Left lung (tissue), 10 donors: ENCODE measurements around the gene ZNF695. TPM values are rescaled to one million over a fixed set of nuclear protein-coding genes. Genes with fewer than 3 reads are reported as not detected.

Experiments used
- ATAC-seq: fragments of 200-7000 bp; cut with Tn5 transposase; one replicate; pipeline ENCODE4 v1.9.1; 2020; ENCODE audit warnings: moderate library complexity
- DNase-seq, 4 donors: peaks; one replicate each; pipeline ENCODE4 v3.0.0-alpha.2; 2013 to 2020
- H3K27ac ChIP-seq, 2 donors: fragments of 200-600 bp; sonication (generic) in 1 of 2; one replicate each; pipeline versions ENCODE4 v1.5.0 to v1.8.0; 2020 to 2021
- H3K27me3 ChIP-seq, 2 donors: fragments of 200-600 bp; sonication (generic) in 1 of 2; one replicate each; pipeline versions ENCODE4 v1.5.0 to v1.8.0; 2020 to 2021
- H3K36me3 ChIP-seq, 2 donors: fragments of 200-600 bp; sonication (generic) in 1 of 2; one replicate each; pipeline versions ENCODE4 v1.5.0 to v1.8.0; 2020 to 2021
- H3K4me1 ChIP-seq, 2 donors: fragments of 200-600 bp; one replicate each; pipeline ENCODE4 v1.8.0; 2021
- H3K4me3 ChIP-seq, 2 donors: fragments of 200-600 bp; sonication (generic) in 1 of 2; one replicate each; pipeline versions ENCODE4 v1.5.0 to v1.8.0; 2020 to 2021; ENCODE audit warnings: mild to moderate bottlenecking in 1 of 2
- H3K9me3 ChIP-seq, 2 donors: fragments of 200-600 bp; sonication (generic) in 1 of 2; one replicate each; pipeline versions ENCODE4 v1.5.0 to v1.8.0; 2020 to 2021
- CTCF ChIP-seq, 2 donors: fragments of 200-600 bp; sonication (generic) in 1 of 2; IDR thresholded peaks; one replicate each; pipeline versions ENCODE4 v1.5.0 to v1.8.0; 2021; ENCODE audit warnings: antibody characterized with exemption in 2 of 2
- intact Hi-C, 2 donors: fragments of 100-400 bp; cut with DNase I; formaldehyde crosslinking; loops; one replicate each; pipeline versions ENCODE4 v1.11.2 to v1.14.2; 2022
- polyA plus RNA-seq, 6 donors: library from polyadenylated mRNA; unstranded; fragments of 120-200 nt; gene quantifications; one replicate each; pipeline ENCODE4 v1.2.1, GENCODE V29; 2013; ENCODE audit not compliant: insufficient read length in 6 of 6
- total RNA-seq, 2 donors: library from RNA; stranded (reverse); fragmentation: NEBNext Ultra II Directional; extraction: Animal tissue kit (Norgen Biotek cat#: 25700); gene quantifications; one replicate each; pipeline ENCODE4 v1.2.1, GENCODE V29; 2021
- donor health status: DM: no; HTN: yes; CAD: no.
- donor health status: DM: no; HTN: no; CAD: no.

The ZNF695 gene
- total and polyA plus RNA-seq, 8 donors = 0.13 to 5.5 (median 3.2) TPM

GRCh38 chr1:246978281-246978680 lies 29.6 kb downstream of the ZNF695 start:
- Histone ChIP-seq H3K27ac (no peak overlapping the region), H3K36me3 (no peaks in the 10 kb centered on the region), H3K4me1 (no peaks in the 10 kb centered on the region), H3K4me3 (no peak overlapping the region), H3K9me3 (peaks cover 0 to 81% of the 10 kb centered on the region in 2 donors), H3K27me3 (no peaks in the 10 kb centered on the region)
- DNase-seq (no peak), ATAC-seq (no peak)
- TF ChIP-seq CTCF (IDR thresholded peaks at IDR 0.05) = no peak
- intact Hi-C loops = no loop called here

GRCh38 chr1:246971969-246972368 lies 35.9 kb downstream of the ZNF695 start:
- intact Hi-C loops = no loop called here
- H3K36me3 ChIP-seq = no peaks in the 10 kb centered on the region
- no peaks in the 10 kb centered on the region for H3K27me3 ChIP-seq
- no peak overlapping the region for H3K4me3 ChIP-seq
- no peak for DNase-seq
- ATAC-seq = no peak
- no peak for TF ChIP-seq CTCF (IDR thresholded peaks at IDR 0.05)
- H3K9me3 ChIP-seq = peaks cover 0 to 55% of the 10 kb centered on the region in 2 donors
- H3K4me1 ChIP-seq = no peaks in the 10 kb centered on the region
- no peak overlapping the region for H3K27ac ChIP-seq

GRCh38 chr1:246971090-246971721 lies 36.7 kb downstream of the ZNF695 start:
- peak; percentile 77 to 85 for TF ChIP-seq CTCF (IDR thresholded peaks at IDR 0.05)
- intact Hi-C loops = no loop called here
- DNase-seq = peak in 3 of 4 donors; percentile 8 to 78 (median 55)
- no peaks in the 10 kb centered on the region for H3K27me3 ChIP-seq
- no peaks in the 10 kb centered on the region for H3K4me1 ChIP-seq
- peaks cover 0 to 54% of the 10 kb centered on the region in 2 donors for H3K9me3 ChIP-seq
- H3K27ac ChIP-seq = no peak overlapping the region
- ATAC-seq = peak; percentile 26
- H3K4me3 ChIP-seq = no peak overlapping the region
- no peaks in the 10 kb centered on the region for H3K36me3 ChIP-seq

- no peak for TF ChIP-seq CTCF (IDR thresholded peaks at IDR 0.05)
- no peak overlapping the region for H3K4me3 ChIP-seq
- no peaks in the 10 kb centered on the region for H3K4me1 ChIP-seq
- H3K36me3 ChIP-seq = no peaks in the 10 kb centered on the region
- ATAC-seq (no peak), DNase-seq (no peak)
- H3K9me3 ChIP-seq = peaks cover 0 to 48% of the 10 kb centered on the region in 2 donors
- intact Hi-C loops = no loop called here
- H3K27me3 ChIP-seq = no peaks in the 10 kb centered on the region
- peak overlapping the region in 1 of 2 donors; percentile 65 for H3K27ac ChIP-seq
Observed at GRCh38 chr1:246969621-246970020, 38.2 kb downstream of the ZNF695 start.

- H3K4me3 ChIP-seq = no peak overlapping the region
- no peaks in the 10 kb centered on the region for H3K36me3 ChIP-seq
- peaks cover 0 to 15% of the 10 kb centered on the region in 2 donors for H3K4me1 ChIP-seq
- no peak overlapping the region for H3K27ac ChIP-seq
- intact Hi-C loops = no loop called here
- peaks cover 0 to 39% of the 10 kb centered on the region in 2 donors for H3K9me3 ChIP-seq
- no peaks in the 10 kb centered on the region for H3K27me3 ChIP-seq
- DNase-seq (no peak), ATAC-seq (no peak)
- TF ChIP-seq CTCF (IDR thresholded peaks at IDR 0.05) = no peak
Observed at GRCh38 chr1:246966502-246966901, 41.4 kb downstream of the ZNF695 start.
